K562 (cell line): ENCODE results near the gene SLAMF8. TPM values are rescaled to one million over a fixed set of nuclear protein-coding genes. Genes with fewer than 3 reads are reported as not detected.

Experiments used
- ATF7 ChIP-seq: fragments of 450-650 bp; IDR thresholded peaks from 2 replicates; pipeline ENCODE4 v1.7.1; 2014; ENCODE audit warnings: mild to moderate bottlenecking, moderate library complexity
- CBFA2T2 ChIP-seq: fragments of 450-650 bp; conservative IDR thresholded peaks from 2 replicates; pipeline ENCODE4 v1.6.1; 2017; ENCODE audit warnings: mild to moderate bottlenecking
- ETV5 ChIP-seq: sonication (generic); formaldehyde crosslinking; IDR thresholded peaks from 2 replicates; pipeline ENCODE4 v1.4.0; 2020; ENCODE audit warnings: low read depth, mild to moderate bottlenecking, missing genetic modification reagents
- FOSL1 ChIP-seq: fragments of 200-800 bp; sonication (Bioruptor generic); conservative IDR thresholded peaks from 2 replicates; pipeline ENCODE4 v1.6.1; 2016; ENCODE audit warnings: missing genetic modification characterization, missing compliant biosample characterization
- HIVEP1 ChIP-seq: fragments of 250-450 bp; sonication (Bioruptor Pico); IDR thresholded peaks from 2 replicates; pipeline ENCODE4 v1.4.0; 2020; ENCODE audit warnings: mild to moderate bottlenecking
- JUNB ChIP-seq: fragments of 450-650 bp; formaldehyde crosslinking; conservative IDR thresholded peaks from 2 replicates; pipeline ENCODE4 v1.4.0; 2020; ENCODE audit warnings: mild to moderate bottlenecking
- MXD1 ChIP-seq: fragments of 250-450 bp; sonication (Bioruptor Pico); IDR thresholded peaks from 2 replicates; pipeline ENCODE4 v1.8.0; 2021; ENCODE audit warnings: borderline replicate concordance, mild to moderate bottlenecking, moderate library complexity; ENCODE audit not compliant: poor library complexity, severe bottlenecking
- NCOR1 ChIP-seq: fragments of 450-650 bp; IDR thresholded peaks from 2 replicates; pipeline ENCODE4 v1.6.1; 2016; ENCODE audit warnings: mild to moderate bottlenecking, moderate library complexity
- RBFOX2 ChIP-seq: fragments of 200-400 bp; formaldehyde crosslinking; IDR thresholded peaks from 2 replicates; pipeline ENCODE4 v1.6.1; 2017; ENCODE audit warnings: low read depth, mild to moderate bottlenecking, low read length, moderate library complexity
- SAP30 ChIP-seq: fragments of 200-600 bp; sonication (generic); IDR thresholded peaks from 2 replicates; pipeline ENCODE4 v1.6.1; 2012; ENCODE audit warnings: borderline replicate concordance, low read depth, mild to moderate bottlenecking, moderate library complexity, low read length, control low read depth, inconsistent platforms; ENCODE audit not compliant: insufficient read depth, poor library complexity, severe bottlenecking
- SFPQ ChIP-seq: fragments of 200-400 bp; formaldehyde crosslinking; IDR thresholded peaks from 2 replicates; pipeline ENCODE4 v1.6.1; 2017; ENCODE audit warnings: mild to moderate bottlenecking, low read depth, low read length, moderate library complexity
- SPI1 ChIP-seq: IDR thresholded peaks from 2 replicates; pipeline ENCODE4 v1.6.1; 2011; ENCODE audit warnings: low read depth, low read length, control low read depth, borderline replicate concordance
- TARDBP ChIP-seq: fragments of 450-650 bp; IDR thresholded peaks from 2 replicates; pipeline ENCODE4 v1.6.1; 2016
- XRCC5 ChIP-seq: fragments of 200-400 bp; formaldehyde crosslinking; IDR thresholded peaks from 2 replicates; pipeline ENCODE4 v1.6.1; 2017; ENCODE audit warnings: low read depth, mild to moderate bottlenecking, low read length
- ZFP1 ChIP-seq: fragments of 450-650 bp; formaldehyde crosslinking; IDR thresholded peaks from 2 replicates; pipeline ENCODE4 v1.4.0; 2020; ENCODE audit warnings: mild to moderate bottlenecking, mixed read lengths
- ZNF197 ChIP-seq: fragments of 200-800 bp; sonication (Bioruptor generic); IDR thresholded peaks from 2 replicates; pipeline ENCODE4 v1.6.1; 2016; ENCODE audit warnings: low read depth, missing genetic modification characterization, missing compliant biosample characterization
- ZNF57 ChIP-seq: fragments of 450-650 bp; formaldehyde crosslinking; IDR thresholded peaks from 2 replicates; pipeline ENCODE4 v1.4.0; 2020; ENCODE audit warnings: mild to moderate bottlenecking, moderate library complexity
- polyA plus RNA-seq, 8 experiments: library from polyadenylated mRNA; depleted of rRNA in 4 of 8; stranded (reverse) in 5 of 8; unstranded in 3 of 8; fragments of >200 nt; fragmentation: Nextera tagmentation in 2 of 8; fragmentation: Illumina TruSeq in 1 of 8; extraction: Ambion mirVana in 2 of 8; extraction: Trizol in 1 of 8; gene quantifications; 2 replicates each; pipeline versions ENCODE4 v1.2.1 to v1.2.3, GENCODE V29; 2011 to 2014; ENCODE audit warnings: inconsistent platforms in 1 of 8, missing spikeins in 1 of 8
- total RNA-seq, 7 experiments: library from RNA; depleted of rRNA in 6 of 7; stranded (reverse); fragments of >200 nt in 6 of 7; fragmentation: Illumina TruSeq in 2 of 7; extraction: Trizol in 2 of 7; gene quantifications; 2 replicates each; pipeline versions ENCODE4 v1.2.1 to v1.2.3, GENCODE V29; 2011 to 2021; ENCODE audit warnings: low replicate concordance in 1 of 7

The SLAMF8 gene
- total and polyA plus RNA-seq, 9 of the 15 experiments (the other 6 are each of a cell fraction or from before 2014, with no cell fraction given): not detected

- TF ChIP-seq NCOR1: peak; percentile 20; the same call in 1 of the 2 replicates
- TF ChIP-seq SPI1: no peak
- peak; percentile 54 for TF ChIP-seq CBFA2T2
- no peak for TF ChIP-seq HIVEP1 (CRISPR knock-in tag)
- no peak for TF ChIP-seq RBFOX2
- no peak for TF ChIP-seq SFPQ
- TF ChIP-seq ZNF57 (CRISPR knock-in tag): no peak
- no peak for TF ChIP-seq MXD1 (CRISPR knock-in tag)
- no peak for TF ChIP-seq JUNB
- peak; percentile 88 for TF ChIP-seq FOSL1 (tag)
- TF ChIP-seq ETV5: no peak
- TF ChIP-seq ZNF197 (CRISPR knock-in tag): no peak
- no peak for TF ChIP-seq XRCC5
- no peak for TF ChIP-seq TARDBP
- TF ChIP-seq ATF7: no peak
- no peak for TF ChIP-seq SAP30
- TF ChIP-seq ZFP1 (CRISPR knock-in tag): no peak
Measured at GRCh38 chr1:159838715-159839114, 12.0 kb downstream of the SLAMF8 start (continued).
